Fibroblast of mammary gland (primary cell): ENCODE data around the gene SHE.

Experiments used
- DNase-seq: peaks from one replicate; pipeline ENCODE4 v3.0.0-alpha.2; 2010; ENCODE audit warnings: low read depth
- H3K4me3 ChIP-seq: 2 replicates; pipeline ENCODE4 v1.5.1; 2011; ENCODE audit warnings: low read depth, mild to moderate bottlenecking, low read length, moderate library complexity; ENCODE audit not compliant: control insufficient read depth
- CTCF ChIP-seq: conservative IDR thresholded peaks from 2 replicates; pipeline ENCODE4 v1.5.1; 2011; ENCODE audit warnings: low read depth, low read length, inconsistent platforms; ENCODE audit not compliant: control insufficient read depth, insufficient read depth

The SHE gene

GRCh38 chr1:154497026-154497806 lies 5.0 kb downstream of the SHE start:
- TF ChIP-seq CTCF, result no peak
- DNase-seq, result no peak

GRCh38 chr1:154496383-154496782 lies 5.8 kb downstream of the SHE start:
- DNase-seq, result no peak
- no peak overlapping the region for H3K4me3 ChIP-seq
- no peak for TF ChIP-seq CTCF

More at GRCh38 chr1:154497026-154497806, 5.0 kb downstream of the SHE start:
- no peak overlapping the region for H3K4me3 ChIP-seq

GRCh38 chr1:154495496-154496273 lies 6.5 kb downstream of the SHE start:
- no peak overlapping the region for H3K4me3 ChIP-seq
- no peak for DNase-seq
- no peak for TF ChIP-seq CTCF

GRCh38 chr1:154493276-154493675 lies 8.9 kb downstream of the SHE start:
- DNase-seq, result no peak
- H3K4me3 ChIP-seq, result no peak overlapping the region
- no peak for TF ChIP-seq CTCF

GRCh38 chr1:154492115-154492514 lies 10.1 kb downstream of the SHE start:
- DNase-seq, result no peak
- TF ChIP-seq CTCF, result no peak
- H3K4me3 ChIP-seq, result no peak overlapping the region

- no peak overlapping the region for H3K4me3 ChIP-seq
- no peak for DNase-seq
- TF ChIP-seq CTCF, result no peak
These were observed 11.9 kb downstream of the SHE start for GRCh38 chr1:154490317-154490716.
